Purkinje cell (primary cell): ENCODE measurements around the gene ZNF732. TPM values are rescaled to one million over a fixed set of nuclear protein-coding genes. Genes with fewer than 3 reads are reported as not detected.

Experiments
- polyA plus RNA-seq: library from polyadenylated mRNA; unstranded; fragments of >200 nt; fragmentation: Nextera tagmentation; gene quantifications from 2 replicates; pipeline ENCODE4 v1.2.1, GENCODE V29; 2014

ZNF732 gene
- polyA plus RNA-seq = not detected in 2 replicates

DNA sequence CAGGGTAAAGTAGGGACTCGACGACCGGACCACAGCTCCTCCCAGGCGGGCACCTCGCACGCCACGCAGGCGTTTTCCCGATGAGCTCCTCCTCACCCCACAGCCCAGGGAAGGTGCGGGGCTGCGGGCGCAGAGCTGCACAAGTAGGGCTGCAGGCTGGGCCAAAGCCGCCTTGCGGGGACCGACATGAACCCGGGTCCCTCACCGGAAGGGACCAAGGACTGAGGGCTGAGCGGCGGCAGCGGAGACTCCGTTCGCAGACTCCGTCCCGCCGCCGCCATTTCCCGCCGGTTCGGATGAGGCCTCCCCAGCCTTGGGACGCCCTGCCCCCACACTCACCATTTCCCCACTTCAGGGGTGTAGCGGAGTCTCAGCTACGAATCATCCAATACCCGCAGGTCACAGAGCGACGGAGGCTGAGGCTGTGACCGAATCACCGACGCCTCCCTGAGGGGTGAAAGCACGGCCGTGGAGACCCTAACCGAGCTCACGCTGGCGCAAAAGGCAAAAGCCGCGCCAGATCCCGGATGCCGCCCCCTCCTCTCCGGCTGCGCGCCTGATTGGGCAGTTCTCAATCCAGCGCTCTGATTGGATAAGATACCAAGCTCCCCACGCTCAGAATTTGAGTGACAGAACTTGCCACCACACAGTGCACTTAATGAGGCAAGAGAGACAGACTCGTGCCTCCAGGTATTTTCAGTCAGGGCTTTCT lies at the start of gene ZNF732:
Gene ZNF732 (minus strand): TSS at position 506 of the 712 bp plus-strand sequence. CDS start 164 bp downstream, at position 342.

DNA sequence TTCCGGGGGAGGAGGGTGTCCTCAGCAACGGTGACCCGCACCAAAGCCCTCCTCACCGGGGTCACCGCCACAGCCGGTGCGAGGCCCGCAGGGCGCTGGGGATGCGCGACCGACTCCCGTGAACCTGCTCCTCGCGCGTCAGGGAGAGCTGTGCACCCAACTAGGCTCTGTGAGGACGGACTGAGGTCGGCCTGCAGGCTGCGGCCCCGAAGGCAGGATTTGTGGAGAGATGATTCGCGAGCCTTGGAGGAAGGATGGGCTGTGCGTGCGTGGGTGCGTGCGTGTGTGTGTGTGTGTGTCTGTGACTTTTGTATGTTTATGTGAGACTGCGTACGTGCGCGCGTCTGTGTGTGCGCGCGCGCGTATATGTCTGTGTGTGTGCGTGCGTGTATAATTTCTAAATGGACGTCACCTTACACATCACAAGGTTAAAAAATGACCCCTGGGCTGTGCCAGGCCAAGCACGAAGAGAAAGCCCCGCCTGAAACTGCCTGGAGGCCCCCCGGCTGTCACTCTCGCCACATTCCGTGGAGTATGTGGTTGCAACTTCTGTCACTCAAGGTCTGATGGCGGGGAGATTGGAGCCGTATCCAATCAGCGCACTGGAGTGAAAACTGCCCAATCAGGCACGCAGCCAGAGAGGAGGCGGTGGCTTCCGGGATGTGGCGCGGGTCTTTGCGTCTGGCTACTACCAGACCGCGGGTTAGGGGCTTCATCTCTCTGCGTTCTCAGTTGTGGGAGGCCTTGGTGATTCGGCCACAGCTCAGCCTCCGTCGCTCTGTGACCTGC lies 32.1 kb upstream of the ZNF732 start, which contains the start of gene ZNF141:
Gene ZNF141 (plus strand): TSS at position 672 of the 789 bp plus-strand sequence. CDS start 170 bp downstream, outside the sequence.

Other genes with a start within 250 kb of the ZNF732 start
- gene ZNF718, start 181.0 kb downstream of the ZNF732 start, polyA plus RNA-seq = 3.2 and 5.7 TPM in 2 replicates
- gene ZNF141, start 32.3 kb upstream of the ZNF732 start, polyA plus RNA-seq = 5.3 and 6.5 TPM in 2 replicates
- 54.1 and 54.5 TPM in 2 replicates for gene ZNF721, start 193.7 kb upstream of the ZNF732 start, polyA plus RNA-seq
- 31.9 and 34.2 TPM in 2 replicates for gene PIGG, start 193.7 kb upstream of the ZNF732 start, polyA plus RNA-seq